Measurements from ENCODE around the gene PSORS1C1. TPM values are rescaled to one million over a fixed set of nuclear protein-coding genes. Genes with fewer than 3 reads are reported as not detected.
A peak's percentile ranks its signal among the peaks of the same experiment; 100 is the strongest.

PSORS1C1 gene
- total RNA-seq, 1 donor from 2014 or later = 0.17 TPM

GRCh38 chr6:31126396-31127175, 12.0 kb downstream of the PSORS1C1 start:
- peak; percentile 24 for DNase-seq

GRCh38 chr6:31128093-31128676, 13.6 kb downstream of the PSORS1C1 start:
- DNase-seq = peak; percentile 69

GRCh38 chr6:31129130-31129529, 14.5 kb downstream of the PSORS1C1 start:
- DNase-seq = no peak

- DNase-seq = no peak
Observed at GRCh38 chr6:31130751-31131150, 16.2 kb downstream of the PSORS1C1 start.

GRCh38 chr6:31131595-31131994, 17.0 kb downstream of the PSORS1C1 start:
- DNase-seq = no peak

- no peak for DNase-seq
Observed at GRCh38 chr6:31132806-31133205, 18.2 kb downstream of the PSORS1C1 start.

- DNase-seq = no peak
Observed at GRCh38 chr6:31135710-31136109, 21.1 kb downstream of the PSORS1C1 start.

GRCh38 chr6:31138982-31139381, 24.4 kb downstream of the PSORS1C1 start, which contains the start of gene PSORS1C2:
Gene PSORS1C2 (minus strand): TSS chr6:31139066. CDS start chr6:31139026, 40 bp downstream.
- no peak for DNase-seq

- DNase-seq = peak; percentile 23
Observed at GRCh38 chr6:31139599-31139998, 25.0 kb downstream of the PSORS1C1 start.

GRCh38 chr6:31140643-31141042, 26.0 kb downstream of the PSORS1C1 start:
- no peak for DNase-seq

- no peak for DNase-seq
Observed at GRCh38 chr6:31142361-31142761, 27.8 kb downstream of the PSORS1C1 start.

- peak; percentile 37 for DNase-seq
Observed at GRCh38 chr6:31143148-31143547, 28.5 kb downstream of the PSORS1C1 start.

- DNase-seq = no peak
Observed at GRCh38 chr6:31144296-31144969, 29.8 kb downstream of the PSORS1C1 start.

GRCh38 chr6:31144970-31145340, 30.4 kb downstream of the PSORS1C1 start:
- DNase-seq = no peak

GRCh38 chr6:31145386-31145785, 30.8 kb downstream of the PSORS1C1 start:
- no peak for DNase-seq

- no peak for DNase-seq
Observed at GRCh38 chr6:31149827-31150447, 35.3 kb downstream of the PSORS1C1 start.

GRCh38 chr6:31152781-31153180, 38.2 kb downstream of the PSORS1C1 start:
- no peak for DNase-seq

- no peak for DNase-seq
Observed at GRCh38 chr6:31154436-31154835, 39.8 kb downstream of the PSORS1C1 start.

GRCh38 chr6:31156641-31157040, 42.0 kb downstream of the PSORS1C1 start:
- DNase-seq = no peak

GRCh38 chr6:31157513-31158139, 43.0 kb downstream of the PSORS1C1 start, which contains the start of gene CCHCR1:
Gene CCHCR1 (minus strand): TSS chr6:31157802. CDS start chr6:31157600, 202 bp downstream.
- peak; percentile 12 for DNase-seq

- peak; percentile 99 for DNase-seq
Observed at GRCh38 chr6:31158140-31158862, 43.7 kb downstream of the PSORS1C1 start, which contains the start of gene TCF19. Gene TCF19 (plus strand): TSS chr6:31158589. CDS start chr6:31159470, 881 bp downstream.
